ENCODE measurements around the gene GRSF1.
"Not testable (repeated sequence)": the region's sequence is repeated elsewhere in the genome, so short reads cannot be mapped to it uniquely, and the experiment has no call there.

GRSF1 gene

GRCh38 chr4:70802928-70803580 is 36.6 kb downstream of the GRSF1 start:
- DNase-seq (ENCODE audit: low spot score in 2 of 2) (no peak), ATAC-seq (no peak)
- Mint-ChIP-seq H3K9me3 (no peaks in the 10 kb centered on the region), H3K27ac (peak overlapping the region; percentile 23), H3K4me3 (no peak overlapping the region), H3K36me3 (peaks cover 6% of the 10 kb centered on the region), H3K4me1 (peaks cover 4% of the 10 kb centered on the region)

DNA sequence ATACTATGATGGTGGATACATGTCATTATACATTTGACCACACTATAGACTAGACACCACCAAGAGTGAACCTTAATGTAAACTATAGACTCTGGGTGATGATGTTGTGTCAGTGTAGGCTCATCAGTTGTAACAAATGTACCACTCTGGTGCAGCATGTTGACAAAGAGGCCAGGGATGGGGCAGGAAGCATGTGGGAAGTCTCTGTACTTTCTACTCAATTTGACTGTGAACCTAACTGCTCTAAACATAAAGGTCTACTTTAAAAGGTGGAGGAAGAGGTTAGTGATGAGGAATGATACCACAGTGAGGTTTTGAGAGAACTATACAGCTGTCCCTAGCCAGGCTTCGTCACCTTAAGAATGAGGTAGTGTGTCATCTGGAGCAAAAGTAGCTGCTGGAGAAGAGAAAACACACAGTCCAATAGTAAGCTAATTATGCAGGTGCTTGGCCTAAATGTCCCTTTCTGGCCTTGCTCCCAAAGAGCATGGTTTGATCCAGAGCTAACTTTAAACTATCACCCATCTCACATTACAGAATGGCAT is 38.4 kb downstream of the GRSF1 start:
- peak overlapping the region; percentile 5 for H3K27ac Mint-ChIP-seq

GRCh38 chr4:70793626-70794025 is 46.1 kb downstream of the GRSF1 start:
- Mint-ChIP-seq H3K4me1 (no peaks in the 10 kb centered on the region), H3K36me3 (peaks cover 6% of the 10 kb centered on the region), H3K9me3 (no peaks in the 10 kb centered on the region), H3K27ac (no peak overlapping the region), H3K4me3 (no peak overlapping the region)
- no peak for DNase-seq (ENCODE audit: low spot score in 2 of 2)
- ATAC-seq: no peak

More for the DNA sequence above, 38.4 kb downstream of the GRSF1 start:
- Mint-ChIP-seq H3K36me3 (peaks cover 6% of the 10 kb centered on the region), H3K4me3 (no peak overlapping the region), H3K9me3 (no peaks in the 10 kb centered on the region), H3K4me1 (peaks cover 4% of the 10 kb centered on the region)
- ATAC-seq (peak; percentile 97), DNase-seq (ENCODE audit: low spot score in 2 of 2) (no peak)

DNA sequence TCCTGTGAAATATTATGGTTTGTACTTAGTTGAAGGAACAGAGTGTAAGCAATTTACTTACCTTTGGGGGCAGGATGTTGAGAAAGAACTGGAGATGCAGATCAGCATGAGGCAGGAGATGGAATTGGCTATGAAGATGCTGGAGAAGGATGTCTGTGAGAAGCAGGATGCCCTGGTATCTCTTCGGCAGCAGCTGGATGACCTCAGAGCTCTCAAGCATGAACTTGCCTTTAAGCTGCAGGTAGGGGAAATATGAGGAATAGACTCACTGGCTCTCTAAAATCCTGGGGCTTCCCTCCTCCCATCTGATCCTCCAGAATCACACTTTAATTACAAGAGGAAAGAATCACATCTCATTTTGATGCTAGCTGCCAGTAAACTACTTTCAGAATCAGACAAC is 51.0 kb downstream of the GRSF1 start:
- no peak for DNase-seq (ENCODE audit: low spot score in 2 of 2)
- Mint-ChIP-seq H3K9me3 (no peaks in the 10 kb centered on the region), H3K27ac (no peak overlapping the region), H3K36me3 (peaks cover 32% of the 10 kb centered on the region), H3K4me3 (no peak overlapping the region), H3K4me1 (no peaks in the 10 kb centered on the region)
- no peak for ATAC-seq

- Mint-ChIP-seq H3K27ac (no peak overlapping the region), H3K36me3 (peaks cover 32% of the 10 kb centered on the region), H3K4me3 (no peak overlapping the region), H3K9me3 (no peaks in the 10 kb centered on the region), H3K4me1 (no peaks in the 10 kb centered on the region)
- no peak for ATAC-seq
- no peak for DNase-seq (ENCODE audit: low spot score in 2 of 2)
These were observed 52.2 kb downstream of the GRSF1 start for GRCh38 chr4:70787496-70787895.

DNA sequence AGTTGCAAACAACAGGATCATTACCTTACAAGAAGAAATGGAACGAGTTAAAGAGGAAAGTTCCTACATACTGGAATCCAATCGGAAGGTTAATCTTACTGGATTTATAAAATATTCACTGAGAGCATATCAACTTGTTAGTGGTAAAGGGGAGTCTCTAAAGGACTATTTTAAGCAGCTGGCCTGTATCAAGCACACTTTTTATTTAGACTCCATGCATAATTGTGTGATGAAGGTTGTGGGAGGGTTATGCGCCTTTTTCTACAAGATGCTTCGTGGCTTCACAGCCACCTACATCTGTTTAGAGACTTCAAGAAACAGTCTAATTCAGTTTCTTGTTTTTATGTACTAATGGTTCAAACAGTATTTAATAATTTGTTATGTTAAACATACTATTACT is 56.6 kb downstream of the GRSF1 start:
- H3K4me3 Mint-ChIP-seq: no peak overlapping the region
- ATAC-seq (no peak), DNase-seq (ENCODE audit: low spot score in 2 of 2) (no peak)
- no peak overlapping the region for H3K27ac Mint-ChIP-seq
- no peaks in the 10 kb centered on the region for H3K9me3 Mint-ChIP-seq
- H3K4me1 Mint-ChIP-seq: no peaks in the 10 kb centered on the region
- peaks cover 32% of the 10 kb centered on the region for H3K36me3 Mint-ChIP-seq

DNA sequence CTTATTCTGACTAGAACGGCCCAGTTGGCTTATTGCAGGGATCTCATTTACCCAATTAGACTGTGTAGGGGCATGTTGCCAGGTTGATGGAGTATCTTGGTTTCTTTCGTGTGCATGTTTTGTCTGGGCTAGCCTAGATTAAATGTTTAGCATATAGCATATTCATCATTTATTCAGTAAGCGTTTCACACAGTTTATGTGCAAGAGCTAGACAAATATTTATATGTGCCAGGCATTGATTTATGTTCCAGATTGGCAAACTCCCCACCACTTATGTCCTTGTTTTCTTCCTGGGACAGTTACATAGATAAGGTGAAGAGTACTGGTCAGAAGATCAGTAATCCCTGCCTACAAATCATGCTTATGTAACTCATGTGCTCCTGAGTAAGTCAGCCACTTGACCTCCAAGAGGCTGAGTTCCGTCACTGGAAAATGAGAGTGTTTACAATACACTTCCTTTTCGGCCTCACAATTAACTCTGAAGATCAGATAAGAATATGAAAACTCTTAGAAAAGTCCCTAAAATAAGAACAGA is 60.7 kb downstream of the GRSF1 start:
- Mint-ChIP-seq H3K27ac (no peak overlapping the region), H3K9me3 (no peaks in the 10 kb centered on the region), H3K4me3 (no peak overlapping the region), H3K36me3 (peaks cover 8% of the 10 kb centered on the region), H3K4me1 (no peaks in the 10 kb centered on the region)
- ATAC-seq: no peak
- no peak for DNase-seq (ENCODE audit: low spot score in 2 of 2)

- Mint-ChIP-seq H3K36me3 (peaks cover 29% of the 10 kb centered on the region), H3K4me3 (no peak overlapping the region), H3K27ac (no peak overlapping the region), H3K9me3 (no peaks in the 10 kb centered on the region), H3K4me1 (no peaks in the 10 kb centered on the region)
- ATAC-seq: no peak
- no peak for DNase-seq (ENCODE audit: low spot score in 2 of 2)
These were observed 66.6 kb downstream of the GRSF1 start for GRCh38 chr4:70772929-70773555.

- not testable (repeated sequence) for H3K27ac Mint-ChIP-seq, ATAC-seq
- H3K36me3 Mint-ChIP-seq: peaks cover 39% of the 10 kb centered on the region
These were observed 70.3 kb downstream of the GRSF1 start for GRCh38 chr4:70769396-70769795.

DNA sequence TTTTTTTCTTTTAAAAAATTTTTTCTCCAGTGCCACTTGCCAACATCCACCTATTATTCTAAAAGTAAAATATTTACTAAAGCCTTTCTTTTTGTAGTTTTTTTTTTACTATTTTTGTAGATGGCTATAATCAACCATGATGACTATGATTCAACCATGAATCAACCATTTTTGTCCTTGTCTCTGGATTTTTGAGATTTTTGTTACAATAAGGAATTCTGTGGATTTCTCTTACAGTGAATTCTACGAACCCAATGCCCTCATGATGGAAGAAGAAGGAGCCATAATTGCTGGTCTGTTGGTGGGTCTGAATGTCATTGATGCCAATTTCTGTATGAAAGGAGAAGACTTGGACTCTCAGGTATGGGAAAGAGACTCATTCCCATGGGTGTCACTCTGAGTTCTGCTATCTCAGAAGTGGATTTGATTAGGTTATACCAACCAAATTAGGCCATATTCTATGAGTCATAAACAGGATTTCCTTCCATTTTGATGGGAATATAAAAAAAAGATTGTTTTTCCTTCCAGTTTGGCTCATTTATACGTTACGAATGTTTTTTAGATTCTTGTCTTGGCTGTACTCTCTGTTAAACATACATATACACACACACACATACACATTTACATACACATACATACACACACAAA is 71.3 kb downstream of the GRSF1 start:
- no peak for DNase-seq (ENCODE audit: low spot score in 2 of 2)
- H3K4me1 Mint-ChIP-seq: no peaks in the 10 kb centered on the region
- H3K36me3 Mint-ChIP-seq: peaks cover 39% of the 10 kb centered on the region
- no peak for ATAC-seq
- no peak overlapping the region for H3K27ac Mint-ChIP-seq
- H3K4me3 Mint-ChIP-seq: no peak overlapping the region
- H3K9me3 Mint-ChIP-seq: no peaks in the 10 kb centered on the region

More at GRCh38 chr4:70769396-70769795, 70.3 kb downstream of the GRSF1 start:
- not testable (repeated sequence) for H3K4me1 Mint-ChIP-seq; DNase-seq (ENCODE audit: low spot score in 2 of 2); H3K9me3 Mint-ChIP-seq; H3K4me3 Mint-ChIP-seq
